GM23338 (cell line): ENCODE results near the gene TRIM36. TPM values are rescaled to one million over a fixed set of nuclear protein-coding genes. Genes with fewer than 3 reads are reported as not detected.

ENCODE experiments used
- ATAC-seq: fragments of 200-7000 bp; cut with Tn5 transposase; 3 replicates; pipeline ENCODE4 v1.9.1; 2020
- DNase-seq: peaks from one replicate; pipeline ENCODE4 v3.0.0-alpha.2; 2015; ENCODE audit warnings: low spot score
- H2AFZ ChIP-seq: fragments of 200-600 bp; sonication (generic); 2 replicates; pipeline ENCODE4 v1.8.0; 2016; ENCODE audit warnings: antibody characterized with exemption, mild to moderate bottlenecking, moderate library complexity
- H3F3A ChIP-seq: fragments of 200-600 bp; sonication (generic); replicated peaks from 2 replicates; pipeline ENCODE4 v1.8.0; 2017; ENCODE audit warnings: antibody characterized with exemption, mixed run types, low read depth
- H3K27ac ChIP-seq: fragments of 200-600 bp; sonication (generic); 2 replicates; pipeline ENCODE4 v1.6.1; 2016; ENCODE audit warnings: low read depth
- H3K27me3 ChIP-seq: fragments of 200-600 bp; sonication (generic); 2 replicates; pipeline ENCODE4 v1.8.0; 2016; ENCODE audit warnings: mild to moderate bottlenecking, mixed run types, moderate library complexity; ENCODE audit not compliant: insufficient read depth
- H3K36me3 ChIP-seq: fragments of 200-600 bp; sonication (generic); 2 replicates; pipeline ENCODE4 v1.8.0; 2016; ENCODE audit warnings: mild to moderate bottlenecking; ENCODE audit not compliant: insufficient read depth
- H3K4me1 ChIP-seq: fragments of 200-600 bp; sonication (generic); 2 replicates; pipeline ENCODE4 v1.8.0; 2016; ENCODE audit warnings: mild to moderate bottlenecking, moderate library complexity; ENCODE audit not compliant: insufficient read depth
- H3K4me2 ChIP-seq: fragments of 200-600 bp; sonication (generic); 2 replicates; pipeline ENCODE4 v1.7.1; 2017; ENCODE audit warnings: mixed run types
- H3K4me3 ChIP-seq: fragments of 200-600 bp; sonication (generic); 2 replicates; pipeline ENCODE4 v1.6.1; 2016; ENCODE audit warnings: mixed run types
- H3K79me2 ChIP-seq: fragments of 200-600 bp; sonication (generic); replicated peaks from 2 replicates; pipeline ENCODE4 v1.8.0; 2017; ENCODE audit warnings: mild to moderate bottlenecking; ENCODE audit not compliant: insufficient read depth
- H3K9me2 ChIP-seq: fragments of 200-600 bp; sonication (generic); 2 replicates; pipeline ENCODE4 v1.8.0; 2017; ENCODE audit not compliant: insufficient read depth
- H4K20me1 ChIP-seq: fragments of 200-600 bp; sonication (generic); replicated peaks from 2 replicates; pipeline ENCODE4 v1.8.0; 2017; ENCODE audit warnings: mild to moderate bottlenecking; ENCODE audit not compliant: insufficient read depth
- H3K27ac Mint-ChIP-seq: 2 replicates; pipeline ENCODE4 v1.8.0; 2020; ENCODE audit warnings: inconsistent platforms, mild to moderate bottlenecking, moderate library complexity, mixed read lengths
- H3K27me3 Mint-ChIP-seq: 3 replicates; pipeline ENCODE4 v1.8.0; 2022; ENCODE audit warnings: low read depth, mild to moderate bottlenecking, moderate library complexity, mixed read lengths, inconsistent platforms; ENCODE audit not compliant: insufficient read depth, poor library complexity
- H3K36me3 Mint-ChIP-seq: 3 replicates; pipeline ENCODE4 v1.8.0; 2021; ENCODE audit warnings: low read depth, mild to moderate bottlenecking, inconsistent platforms, moderate library complexity, mixed read lengths
- H3K4me1 Mint-ChIP-seq: 3 replicates; pipeline ENCODE4 v1.8.0; 2020; ENCODE audit warnings: mild to moderate bottlenecking, inconsistent platforms, mixed read lengths
- H3K4me3 Mint-ChIP-seq: 3 replicates; pipeline ENCODE4 v1.8.0; 2021; ENCODE audit warnings: moderate library complexity, mild to moderate bottlenecking, inconsistent platforms, mixed read lengths
- H3K9me3 Mint-ChIP-seq: 3 replicates; pipeline ENCODE4 v1.8.0; 2020; ENCODE audit warnings: moderate library complexity, mild to moderate bottlenecking, inconsistent platforms, mixed read lengths
- EZH2phosphoT487 ChIP-seq: fragments of 200-600 bp; sonication (generic); IDR thresholded peaks from one replicate; pipeline ENCODE4 v1.8.1; 2018; ENCODE audit warnings: antibody characterized with exemption; ENCODE audit not compliant: unreplicated experiment
- STAT1 ChIP-seq: IDR thresholded peaks from one replicate; pipeline ENCODE4 v1.6.1; 2016; ENCODE audit warnings: antibody characterized with exemption; ENCODE audit not compliant: unreplicated experiment
- ZNF114 ChIP-seq: fragments of 250-450 bp; sonication (Bioruptor Pico); IDR thresholded peaks from 2 replicates; pipeline ENCODE4 v1.5.0; 2020; ENCODE audit warnings: mild to moderate bottlenecking, moderate library complexity
- ZNF331 ChIP-seq: fragments of 250-450 bp; sonication (Bioruptor Pico); IDR thresholded peaks from 2 replicates; pipeline ENCODE4 v1.5.0; 2020; ENCODE audit warnings: low read depth, mild to moderate bottlenecking, moderate library complexity
- polyA plus RNA-seq: library from polyadenylated mRNA; unstranded; fragments of >200 nt; fragmentation: Nextera tagmentation; extraction: Ambion mirVana; gene quantifications from 2 replicates; pipeline ENCODE4 v1.2.1, GENCODE V29; 2016
- total RNA-seq: library from RNA; depleted of rRNA; stranded (reverse); fragments of >200 nt; shearing (Covaris generic); gene quantifications from 2 replicates; pipeline ENCODE4 v1.2.3, GENCODE V29; 2014
- TF ChIP-seq, protein P1 (sequence below): fragments of 250-450 bp; sonication (Bioruptor Pico); IDR thresholded peaks from 2 replicates; pipeline ENCODE4 v1.5.0; 2020; ENCODE audit warnings: mild to moderate bottlenecking, moderate library complexity
- TF ChIP-seq, protein P2 (sequence below): IDR thresholded peaks from 2 replicates; pipeline ENCODE4 v1.6.1; 2016; ENCODE audit warnings: antibody characterized with exemption

The TRIM36 gene
- total and polyA plus RNA-seq, 2 experiments from 2014 or later = 4.4 to 14.1 TPM

DNA sequence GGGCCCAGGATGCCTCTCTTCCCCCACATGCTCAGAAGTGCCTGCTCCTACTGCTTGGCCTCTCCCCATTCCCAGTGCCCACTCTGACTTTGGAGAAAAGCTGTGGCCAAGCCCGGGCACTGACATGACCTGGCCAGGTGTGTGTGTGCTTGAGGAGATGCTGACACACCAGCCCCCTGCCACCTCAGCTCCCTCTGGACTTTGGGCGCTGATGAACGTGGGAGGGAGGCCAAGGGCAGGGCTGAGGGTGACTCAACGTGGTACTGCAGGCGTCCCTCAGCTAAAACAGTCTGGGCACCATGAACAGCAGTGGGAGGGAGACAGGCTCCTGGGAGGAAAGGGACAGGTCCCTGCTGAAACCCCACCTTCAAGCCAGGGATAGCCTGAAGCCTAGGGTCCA, 3.9 kb downstream of the TRIM36 start (continued):
- TF ChIP-seq, protein P1, sequence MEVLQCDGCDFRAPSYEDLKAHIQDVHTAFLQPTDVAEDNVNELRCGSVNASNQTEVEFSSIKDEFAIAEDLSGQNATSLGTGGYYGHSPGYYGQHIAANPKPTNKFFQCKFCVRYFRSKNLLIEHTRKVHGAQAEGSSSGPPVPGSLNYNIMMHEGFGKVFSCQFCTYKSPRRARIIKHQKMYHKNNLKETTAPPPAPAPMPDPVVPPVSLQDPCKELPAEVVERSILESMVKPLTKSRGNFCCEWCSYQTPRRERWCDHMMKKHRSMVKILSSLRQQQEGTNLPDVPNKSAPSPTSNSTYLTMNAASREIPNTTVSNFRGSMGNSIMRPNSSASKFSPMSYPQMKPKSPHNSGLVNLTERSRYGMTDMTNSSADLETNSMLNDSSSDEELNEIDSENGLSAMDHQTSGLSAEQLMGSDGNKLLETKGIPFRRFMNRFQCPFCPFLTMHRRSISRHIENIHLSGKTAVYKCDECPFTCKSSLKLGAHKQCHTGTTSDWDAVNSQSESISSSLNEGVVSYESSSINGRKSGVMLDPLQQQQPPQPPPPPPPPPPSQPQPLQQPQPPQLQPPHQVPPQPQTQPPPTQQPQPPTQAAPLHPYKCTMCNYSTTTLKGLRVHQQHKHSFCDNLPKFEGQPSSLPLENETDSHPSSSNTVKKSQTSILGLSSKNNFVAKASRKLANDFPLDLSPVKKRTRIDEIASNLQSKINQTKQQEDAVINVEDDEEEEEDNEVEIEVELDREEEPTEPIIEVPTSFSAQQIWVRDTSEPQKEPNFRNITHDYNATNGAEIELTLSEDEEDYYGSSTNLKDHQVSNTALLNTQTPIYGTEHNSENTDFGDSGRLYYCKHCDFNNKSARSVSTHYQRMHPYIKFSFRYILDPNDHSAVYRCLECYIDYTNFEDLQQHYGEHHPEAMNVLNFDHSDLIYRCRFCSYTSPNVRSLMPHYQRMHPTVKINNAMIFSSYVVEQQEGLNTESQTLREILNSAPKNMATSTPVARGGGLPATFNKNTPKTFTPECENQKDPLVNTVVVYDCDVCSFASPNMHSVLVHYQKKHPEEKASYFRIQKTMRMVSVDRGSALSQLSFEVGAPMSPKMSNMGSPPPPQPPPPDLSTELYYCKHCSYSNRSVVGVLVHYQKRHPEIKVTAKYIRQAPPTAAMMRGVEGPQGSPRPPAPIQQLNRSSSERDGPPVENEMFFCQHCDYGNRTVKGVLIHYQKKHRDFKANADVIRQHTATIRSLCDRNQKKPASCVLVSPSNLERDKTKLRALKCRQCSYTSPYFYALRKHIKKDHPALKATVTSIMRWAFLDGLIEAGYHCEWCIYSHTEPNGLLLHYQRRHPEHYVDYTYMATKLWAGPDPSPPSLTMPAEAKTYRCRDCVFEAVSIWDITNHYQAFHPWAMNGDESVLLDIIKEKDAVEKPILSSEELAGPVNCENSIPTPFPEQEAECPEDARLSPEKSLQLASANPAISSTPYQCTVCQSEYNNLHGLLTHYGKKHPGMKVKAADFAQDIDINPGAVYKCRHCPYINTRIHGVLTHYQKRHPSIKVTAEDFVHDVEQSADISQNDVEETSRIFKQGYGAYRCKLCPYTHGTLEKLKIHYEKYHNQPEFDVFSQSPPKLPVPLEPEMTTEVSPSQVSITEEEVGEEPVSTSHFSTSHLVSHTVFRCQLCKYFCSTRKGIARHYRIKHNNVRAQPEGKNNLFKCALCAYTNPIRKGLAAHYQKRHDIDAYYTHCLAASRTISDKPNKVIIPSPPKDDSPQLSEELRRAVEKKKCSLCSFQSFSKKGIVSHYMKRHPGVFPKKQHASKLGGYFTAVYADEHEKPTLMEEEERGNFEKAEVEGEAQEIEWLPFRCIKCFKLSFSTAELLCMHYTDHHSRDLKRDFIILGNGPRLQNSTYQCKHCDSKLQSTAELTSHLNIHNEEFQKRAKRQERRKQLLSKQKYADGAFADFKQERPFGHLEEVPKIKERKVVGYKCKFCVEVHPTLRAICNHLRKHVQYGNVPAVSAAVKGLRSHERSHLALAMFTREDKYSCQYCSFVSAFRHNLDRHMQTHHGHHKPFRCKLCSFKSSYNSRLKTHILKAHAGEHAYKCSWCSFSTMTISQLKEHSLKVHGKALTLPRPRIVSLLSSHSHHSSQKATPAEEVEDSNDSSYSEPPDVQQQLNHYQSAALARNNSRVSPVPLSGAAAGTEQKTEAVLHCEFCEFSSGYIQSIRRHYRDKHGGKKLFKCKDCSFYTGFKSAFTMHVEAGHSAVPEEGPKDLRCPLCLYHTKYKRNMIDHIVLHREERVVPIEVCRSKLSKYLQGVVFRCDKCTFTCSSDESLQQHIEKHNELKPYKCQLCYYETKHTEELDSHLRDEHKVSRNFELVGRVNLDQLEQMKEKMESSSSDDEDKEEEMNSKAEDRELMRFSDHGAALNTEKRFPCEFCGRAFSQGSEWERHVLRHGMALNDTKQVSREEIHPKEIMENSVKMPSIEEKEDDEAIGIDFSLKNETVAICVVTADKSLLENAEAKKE (CRISPR knock-in tag) = no peak

DNA sequence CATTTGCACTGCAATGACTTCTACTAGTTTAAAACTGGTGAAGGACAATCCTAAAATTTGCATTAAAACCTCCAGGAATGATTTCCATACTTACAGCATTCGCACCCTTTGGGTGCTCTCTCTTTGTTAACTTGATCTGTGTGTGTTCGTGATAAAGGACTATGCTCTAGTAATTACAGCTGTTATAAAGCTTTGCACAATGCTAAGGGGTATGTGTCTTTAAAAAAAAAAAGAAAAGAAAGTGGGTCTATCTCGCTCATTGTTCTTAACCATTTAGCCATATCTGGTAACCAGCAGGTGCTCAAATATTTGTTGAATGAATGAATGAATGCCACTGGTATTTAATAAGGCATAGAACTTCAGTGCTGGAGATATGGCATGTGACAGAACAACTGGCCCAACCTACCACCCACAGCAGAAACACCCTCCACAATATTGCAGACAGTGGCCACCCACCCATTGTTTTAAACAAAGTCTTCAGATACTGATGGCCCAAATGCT, 8.7 kb downstream of the TRIM36 start:
- no peaks in the 10 kb centered on the region for H3K9me2 ChIP-seq
- H3K36me3 ChIP-seq = peaks cover under 1% of the 10 kb centered on the region; the same call in 1 of the 2 replicates
- H3F3A ChIP-seq = no peaks in the 10 kb centered on the region
- H3K4me3 ChIP-seq = no peak overlapping the region
- H4K20me1 ChIP-seq = no peaks in the 10 kb centered on the region
- peaks cover 6% of the 10 kb centered on the region for H3K79me2 ChIP-seq
- no peak for ATAC-seq
- no peaks in the 10 kb centered on the region for H3K4me1 ChIP-seq
- H3K4me2 ChIP-seq = no peak overlapping the region
- Mint-ChIP-seq H3K9me3 (peaks cover 19% of the 10 kb centered on the region), H3K36me3 (peaks cover 48% of the 10 kb centered on the region), H3K4me3 (no peak overlapping the region), H3K27me3 (no peaks in the 10 kb centered on the region), H3K4me1 (no peaks in the 10 kb centered on the region), H3K27ac (no peak overlapping the region)
- no peak overlapping the region for H2AFZ ChIP-seq
- H3K27me3 ChIP-seq = no peaks in the 10 kb centered on the region
- H3K27ac ChIP-seq = no peak overlapping the region
- no peak for DNase-seq
- TF ChIP-seq ZNF114 (CRISPR knock-in tag) (no peak), ZNF331 (CRISPR knock-in tag) (no peak), EZH2phosphoT487 (no peak), STAT1 (no peak)
- TF ChIP-seq, protein P1 (CRISPR knock-in tag) = no peak
- TF ChIP-seq, protein P2, sequence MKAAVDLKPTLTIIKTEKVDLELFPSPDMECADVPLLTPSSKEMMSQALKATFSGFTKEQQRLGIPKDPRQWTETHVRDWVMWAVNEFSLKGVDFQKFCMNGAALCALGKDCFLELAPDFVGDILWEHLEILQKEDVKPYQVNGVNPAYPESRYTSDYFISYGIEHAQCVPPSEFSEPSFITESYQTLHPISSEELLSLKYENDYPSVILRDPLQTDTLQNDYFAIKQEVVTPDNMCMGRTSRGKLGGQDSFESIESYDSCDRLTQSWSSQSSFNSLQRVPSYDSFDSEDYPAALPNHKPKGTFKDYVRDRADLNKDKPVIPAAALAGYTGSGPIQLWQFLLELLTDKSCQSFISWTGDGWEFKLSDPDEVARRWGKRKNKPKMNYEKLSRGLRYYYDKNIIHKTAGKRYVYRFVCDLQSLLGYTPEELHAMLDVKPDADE = no peak
